ENCODE data around the gene DEPDC4. TPM values are rescaled to one million over a fixed set of nuclear protein-coding genes. Genes with fewer than 3 reads are reported as not detected.
"Not testable (repeated sequence)": the region's sequence is repeated elsewhere in the genome, so short reads cannot be mapped to it uniquely, and the experiment has no call there.

The DEPDC4 gene
- total and polyA plus RNA-seq, 12 donors = 0.47 to 2.0 (median 0.77) TPM

- 95% methylated on average over 5 of the region's 5 CpGs for WGBS, 2 donors
- no peak for TF ChIP-seq CTCF (IDR thresholded peaks at IDR 0.05)
- no peak for ATAC-seq
Observed at GRCh38 chr12:100229036-100229635, 37.7 kb downstream of the DEPDC4 start.

GRCh38 chr12:100225491-100225890 lies 41.4 kb downstream of the DEPDC4 start:
- intact Hi-C loops (cut with DNase I) = no loop called here
- H3K36me3 ChIP-seq = peaks cover 0 to 63% (median 20%) of the 10 kb centered on the region in 9 donors

More at GRCh38 chr12:100229036-100229635, 37.7 kb downstream of the DEPDC4 start:
- Histone ChIP-seq H3K36me3 (peaks cover 0 to 27% (median 13%) of the 10 kb centered on the region in 9 donors), H3K9me3 (no peaks in the 10 kb centered on the region), H3K27me3 (no peaks in the 10 kb centered on the region), H3K4me1 (no peaks in the 10 kb centered on the region), H3K27ac (no peak overlapping the region), H3K4me3 (no peak overlapping the region)
- DNase-seq = no peak
- intact Hi-C loops (cut with DNase I) = no loop called here

GRCh38 chr12:100222173-100222572 lies 44.7 kb downstream of the DEPDC4 start:
- peaks cover 0 to 97% (median 41%) of the 10 kb centered on the region in 9 donors for H3K36me3 ChIP-seq
- intact Hi-C loops (cut with DNase I); H3K27me3 ChIP-seq; DNase-seq; H3K4me1 ChIP-seq; H3K9me3 ChIP-seq; H3K4me3 ChIP-seq; ATAC-seq; H3K27ac ChIP-seq: not testable (repeated sequence)
- WGBS, 2 donors = 96 to 99% methylated on average over 6 of the region's 6 CpGs

More at GRCh38 chr12:100225491-100225890, 41.4 kb downstream of the DEPDC4 start:
- ATAC-seq = no peak
- no peak for DNase-seq
- Histone ChIP-seq H3K27ac (no peak overlapping the region), H3K27me3 (no peaks in the 10 kb centered on the region), H3K4me1 (no peaks in the 10 kb centered on the region), H3K9me3 (no peaks in the 10 kb centered on the region), H3K4me3 (no peak overlapping the region)
- TF ChIP-seq CTCF (IDR thresholded peaks at IDR 0.05) = no peak

GRCh38 chr12:100221523-100221922 lies 45.4 kb downstream of the DEPDC4 start:
- intact Hi-C loops (cut with DNase I) = no loop called here
- H3K9me3 ChIP-seq = no peaks in the 10 kb centered on the region
- H3K27ac ChIP-seq = no peak overlapping the region
- no peaks in the 10 kb centered on the region for H3K4me1 ChIP-seq
- no peak for TF ChIP-seq CTCF (IDR thresholded peaks at IDR 0.05)
- peaks cover 0 to 100% (median 41%) of the 10 kb centered on the region in 9 donors for H3K36me3 ChIP-seq
- no peaks in the 10 kb centered on the region for H3K27me3 ChIP-seq
- ATAC-seq (no peak), DNase-seq (no peak)
- WGBS, 2 donors = 93 to 95% methylated on average over 3 of the region's 3 CpGs
- no peak overlapping the region for H3K4me3 ChIP-seq

- Histone ChIP-seq H3K4me3 (no peak overlapping the region), H3K9me3 (no peaks in the 10 kb centered on the region), H3K4me1 (no peaks in the 10 kb centered on the region), H3K36me3 (peaks cover 0 to 100% (median 34%) of the 10 kb centered on the region in 9 donors), H3K27me3 (no peaks in the 10 kb centered on the region), H3K27ac (no peak overlapping the region)
- intact Hi-C loops (cut with DNase I) = no loop called here
- DNase-seq = no peak
- TF ChIP-seq CTCF (IDR thresholded peaks at IDR 0.05) = no peak
- whole genome bisulfite sequencing, 2 donors = 89 to 90% methylated on average over 5 of the region's 5 CpGs
- ATAC-seq = no peak
Observed at GRCh38 chr12:100219328-100220109, 47.4 kb downstream of the DEPDC4 start.
